Peyer's patch (tissue), 4 donors: ENCODE results near the gene SPDEF. TPM values are rescaled to one million over a fixed set of nuclear protein-coding genes. Genes with fewer than 3 reads are reported as not detected.

Experiments
- DNase-seq, 3 donors: peaks; one replicate each; pipeline ENCODE4 v3.0.0-alpha.2; 2017 to 2019
- H3K27ac ChIP-seq, 4 donors: fragments of 200-600 bp; sonication (generic); one replicate each; pipeline ENCODE4 v1.5.1; 2016 to 2019
- H3K27me3 ChIP-seq, 2 donors: fragments of 200-600 bp; sonication (generic); one replicate each; pipeline ENCODE4 v1.5.1; 2019
- H3K36me3 ChIP-seq, 3 donors: fragments of 200-600 bp; sonication (generic); one replicate each; pipeline ENCODE4 v1.5.1; 2016 to 2019
- H3K4me1 ChIP-seq, 4 donors: fragments of 200-600 bp; sonication (generic); one replicate each; pipeline ENCODE4 v1.5.1; 2016 to 2019
- H3K4me3 ChIP-seq, 4 donors: fragments of 200-600 bp; sonication (generic); 1 replicate in 3 of 4; 2 replicates in 1 of 4; pipeline ENCODE4 v1.5.1; 2016 to 2019; ENCODE audit warnings: mild to moderate bottlenecking in 1 of 4
- H3K9me3 ChIP-seq, 4 donors: fragments of 200-600 bp; sonication (generic); one replicate each; pipeline ENCODE4 v1.5.1; 2016 to 2019; ENCODE audit warnings: mild to moderate bottlenecking in 1 of 4
- CTCF ChIP-seq, 6 experiments: fragments of 450-650 bp in 4 of 6; fragments of 200-600 bp in 2 of 6; sonication (generic) in 1 of 6; IDR thresholded peaks; one replicate each; pipeline ENCODE4 v1.5.1; 2017 to 2019; ENCODE audit warnings: antibody characterized with exemption in 6 of 6, mild to moderate bottlenecking in 3 of 6, moderate library complexity in 1 of 6
- POLR2A ChIP-seq, 2 donors: fragments of 450-650 bp; IDR thresholded peaks; one replicate each; pipeline ENCODE4 v1.5.1; 2017; ENCODE audit warnings: antibody characterized with exemption in 2 of 2, mild to moderate bottlenecking in 2 of 2, moderate library complexity in 2 of 2
- total RNA-seq, 4 donors: library from RNA; depleted of rRNA; stranded (reverse); fragments of >200 nt; gene quantifications; one replicate each; pipeline ENCODE4 v1.1.0, GENCODE V29; 2016

Gene SPDEF
- total RNA-seq, 4 donors from 2014 or later, result 29.7 to 58.7 (median 39.0) TPM

DNA sequence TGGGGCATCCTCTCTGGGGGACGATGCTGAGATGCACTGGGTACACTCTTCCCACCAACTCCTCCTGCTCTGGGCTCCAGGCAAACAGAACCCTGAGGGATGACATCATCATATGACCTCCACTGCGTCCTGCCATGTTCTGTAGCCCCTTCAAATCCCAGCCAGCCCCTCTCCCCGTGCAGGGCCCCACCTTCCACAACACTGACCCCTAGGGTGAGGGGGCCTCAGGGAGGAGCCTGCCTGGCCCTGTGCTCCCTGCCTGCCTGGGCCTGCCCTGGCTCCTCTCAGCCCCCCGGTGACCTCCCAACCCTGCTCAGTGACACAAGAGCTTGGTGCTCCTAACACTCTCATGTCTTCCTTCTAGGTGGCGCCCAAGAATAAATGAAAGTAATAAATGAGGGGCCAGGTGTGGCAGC, 9.6 kb upstream of the SPDEF start:
- no peaks in the 10 kb centered on the region for H3K27me3 ChIP-seq
- H3K27ac ChIP-seq, result no peak overlapping the region
- no peaks in the 10 kb centered on the region for H3K36me3 ChIP-seq
- no peak for DNase-seq
- no peaks in the 10 kb centered on the region for H3K9me3 ChIP-seq
- TF ChIP-seq POLR2A (IDR thresholded peaks at IDR 0.05) (no peak), CTCF (IDR thresholded peaks at IDR 0.05) (no peak)
- H3K4me1 ChIP-seq, result no peaks in the 10 kb centered on the region
- H3K4me3 ChIP-seq, result no peak overlapping the region

- H3K4me3 ChIP-seq, result no peak overlapping the region
- no peaks in the 10 kb centered on the region for H3K4me1 ChIP-seq
- no peaks in the 10 kb centered on the region for H3K9me3 ChIP-seq
- DNase-seq, result no peak
- TF ChIP-seq POLR2A (IDR thresholded peaks at IDR 0.05) (no peak), CTCF (IDR thresholded peaks at IDR 0.05) (no peak)
- H3K27me3 ChIP-seq, result no peaks in the 10 kb centered on the region
- H3K36me3 ChIP-seq, result no peaks in the 10 kb centered on the region
- no peak overlapping the region for H3K27ac ChIP-seq
Observed at GRCh38 chr6:34564181-34564580, 8.1 kb upstream of the SPDEF start.

DNA sequence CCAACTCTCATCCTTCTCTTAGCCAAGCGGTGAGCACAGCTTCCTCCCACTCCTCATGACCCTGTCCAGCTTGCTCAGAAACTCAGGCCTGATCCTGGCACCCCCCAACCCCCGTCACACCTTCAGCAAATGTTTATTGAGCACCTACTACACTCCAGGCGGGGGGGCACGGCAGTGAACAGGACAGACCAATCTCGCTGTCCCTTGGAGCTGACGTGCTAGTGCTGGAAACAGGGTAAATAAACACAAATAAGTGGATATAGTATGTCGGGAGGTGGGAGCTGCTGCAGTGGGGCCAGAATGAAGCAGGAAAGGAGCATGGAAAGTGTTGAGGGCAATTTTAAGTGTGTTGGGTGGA, 7.4 kb upstream of the SPDEF start:
- H3K4me3 ChIP-seq, result no peak overlapping the region
- TF ChIP-seq CTCF (IDR thresholded peaks at IDR 0.05) (no peak), POLR2A (IDR thresholded peaks at IDR 0.05) (no peak)
- DNase-seq, result no peak
- H3K4me1 ChIP-seq, result no peaks in the 10 kb centered on the region
- no peaks in the 10 kb centered on the region for H3K27me3 ChIP-seq
- H3K27ac ChIP-seq, result no peak overlapping the region
- H3K9me3 ChIP-seq, result no peaks in the 10 kb centered on the region
- no peaks in the 10 kb centered on the region for H3K36me3 ChIP-seq

DNA sequence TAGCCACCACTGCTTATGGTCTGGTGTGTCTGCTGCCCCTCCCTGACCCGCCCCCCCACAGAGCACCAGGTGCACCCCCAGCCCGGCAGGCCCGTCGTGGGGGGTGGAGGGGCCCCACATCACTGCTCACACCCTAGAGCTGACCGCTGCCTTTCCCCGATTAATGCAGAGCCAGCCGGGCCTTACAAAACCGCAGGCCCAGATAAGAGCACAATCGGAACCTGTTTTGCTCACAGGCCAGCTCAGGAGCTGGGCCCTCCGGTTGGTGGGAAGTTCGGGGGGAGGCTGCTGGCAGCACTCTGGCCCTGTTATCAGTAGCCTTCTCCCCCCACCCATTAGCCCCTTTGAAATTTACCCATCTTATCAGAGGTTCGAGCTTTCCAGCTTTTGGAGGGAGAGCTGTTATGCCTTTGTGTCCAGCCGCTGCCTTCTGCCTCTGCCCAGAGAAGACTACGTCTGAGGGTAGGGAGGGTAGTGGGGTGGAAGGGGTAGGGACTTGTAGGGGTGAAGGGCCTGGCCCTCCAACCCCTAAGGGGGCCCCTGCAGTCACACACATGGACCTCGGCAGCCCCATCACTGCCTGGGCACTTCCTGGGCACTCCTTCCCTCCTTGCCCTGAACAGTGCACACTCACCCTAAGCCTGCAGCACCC, 6.9 kb upstream of the SPDEF start:
- H3K27me3 ChIP-seq, result no peaks in the 10 kb centered on the region
- H3K9me3 ChIP-seq, result no peaks in the 10 kb centered on the region
- DNase-seq, result no peak
- no peaks in the 10 kb centered on the region for H3K4me1 ChIP-seq
- H3K36me3 ChIP-seq, result no peaks in the 10 kb centered on the region
- no peak overlapping the region for H3K4me3 ChIP-seq
- no peak for TF ChIP-seq POLR2A (IDR thresholded peaks at IDR 0.05)
- TF ChIP-seq CTCF (IDR thresholded peaks at IDR 0.05), result no peak
- H3K27ac ChIP-seq, result no peak overlapping the region

GRCh38 chr6:34562350-34562749, 6.2 kb upstream of the SPDEF start:
- Histone ChIP-seq H3K4me1 (no peaks in the 10 kb centered on the region), H3K27ac (no peak overlapping the region), H3K36me3 (no peaks in the 10 kb centered on the region), H3K4me3 (no peak overlapping the region), H3K27me3 (no peaks in the 10 kb centered on the region), H3K9me3 (no peaks in the 10 kb centered on the region)
- no peak for DNase-seq
- TF ChIP-seq CTCF (IDR thresholded peaks at IDR 0.05) (no peak), POLR2A (IDR thresholded peaks at IDR 0.05) (no peak)

DNA sequence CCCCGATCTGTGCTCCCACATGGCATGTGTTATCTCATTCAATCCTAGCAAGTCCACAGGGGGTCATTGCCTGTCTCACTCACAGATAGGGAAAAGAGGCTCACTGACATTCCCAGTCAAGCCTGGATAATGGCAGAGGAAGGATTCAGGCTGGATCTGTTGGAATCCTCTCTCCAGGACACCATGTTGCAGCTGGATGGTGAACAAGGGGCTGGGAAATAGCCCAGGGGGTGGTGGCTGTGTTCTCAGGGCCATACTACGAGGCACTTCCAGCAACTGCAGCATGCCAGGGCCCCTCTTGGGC, 5.0 kb upstream of the SPDEF start:
- no peak overlapping the region for H3K27ac ChIP-seq
- DNase-seq, result no peak
- H3K9me3 ChIP-seq, result no peaks in the 10 kb centered on the region
- no peaks in the 10 kb centered on the region for H3K4me1 ChIP-seq
- H3K36me3 ChIP-seq, result no peaks in the 10 kb centered on the region
- H3K4me3 ChIP-seq, result no peak overlapping the region
- H3K27me3 ChIP-seq, result no peaks in the 10 kb centered on the region
- TF ChIP-seq CTCF (IDR thresholded peaks at IDR 0.05) (no peak), POLR2A (IDR thresholded peaks at IDR 0.05) (no peak)
